ENCODE data around the gene FAM169A. TPM values are rescaled to one million over a fixed set of nuclear protein-coding genes. Genes with fewer than 3 reads are reported as not detected.
A peak's percentile ranks its signal among the peaks of the same experiment; 100 is the strongest.
"Not testable (repeated sequence)": the region's sequence is repeated elsewhere in the genome, so short reads cannot be mapped to it uniquely, and the experiment has no call there.

The FAM169A gene
- total RNA-seq, 2 donors from 2014 or later = 1.1 to 2.2 TPM

- H3K4me3 ChIP-seq = no peak overlapping the region
- H3K4me1 ChIP-seq (ENCODE audit: control insufficient read depth in 1 of 2, low read depth in 2 of 2) = peaks cover 0 to 4% of the 10 kb centered on the region in 2 donors
- TF ChIP-seq, protein P1, sequence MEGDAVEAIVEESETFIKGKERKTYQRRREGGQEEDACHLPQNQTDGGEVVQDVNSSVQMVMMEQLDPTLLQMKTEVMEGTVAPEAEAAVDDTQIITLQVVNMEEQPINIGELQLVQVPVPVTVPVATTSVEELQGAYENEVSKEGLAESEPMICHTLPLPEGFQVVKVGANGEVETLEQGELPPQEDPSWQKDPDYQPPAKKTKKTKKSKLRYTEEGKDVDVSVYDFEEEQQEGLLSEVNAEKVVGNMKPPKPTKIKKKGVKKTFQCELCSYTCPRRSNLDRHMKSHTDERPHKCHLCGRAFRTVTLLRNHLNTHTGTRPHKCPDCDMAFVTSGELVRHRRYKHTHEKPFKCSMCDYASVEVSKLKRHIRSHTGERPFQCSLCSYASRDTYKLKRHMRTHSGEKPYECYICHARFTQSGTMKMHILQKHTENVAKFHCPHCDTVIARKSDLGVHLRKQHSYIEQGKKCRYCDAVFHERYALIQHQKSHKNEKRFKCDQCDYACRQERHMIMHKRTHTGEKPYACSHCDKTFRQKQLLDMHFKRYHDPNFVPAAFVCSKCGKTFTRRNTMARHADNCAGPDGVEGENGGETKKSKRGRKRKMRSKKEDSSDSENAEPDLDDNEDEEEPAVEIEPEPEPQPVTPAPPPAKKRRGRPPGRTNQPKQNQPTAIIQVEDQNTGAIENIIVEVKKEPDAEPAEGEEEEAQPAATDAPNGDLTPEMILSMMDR (IDR thresholded peaks at IDR 0.05) = no peak
- H3K27ac ChIP-seq = no peak overlapping the region
- no peaks in the 10 kb centered on the region for H3K27me3 ChIP-seq (replicated peaks; ENCODE audit: insufficient read depth)
- DNase-seq (ENCODE audit: low spot score) (no peak), ATAC-seq (ENCODE audit: insufficient number of reproducible peaks, low FRiP score, low read depth) (no peak)
- H3K9me3 ChIP-seq = no peaks in the 10 kb centered on the region
- no peaks in the 10 kb centered on the region for H3K36me3 ChIP-seq
Observed at GRCh38 chr5:74864823-74865222, 1.4 kb downstream of the FAM169A start.

- H3K36me3 ChIP-seq = no peaks in the 10 kb centered on the region
- peaks cover 0 to 4% of the 10 kb centered on the region in 2 donors for H3K4me1 ChIP-seq (ENCODE audit: control insufficient read depth in 1 of 2, low read depth in 2 of 2)
- no peak overlapping the region for H3K27ac ChIP-seq
- H3K9me3 ChIP-seq = no peaks in the 10 kb centered on the region
- TF ChIP-seq, protein P1 (IDR thresholded peaks at IDR 0.05) = no peak
- H3K27me3 ChIP-seq (replicated peaks; ENCODE audit: insufficient read depth) = no peaks in the 10 kb centered on the region
- no peak overlapping the region for H3K4me3 ChIP-seq
- ATAC-seq (ENCODE audit: insufficient number of reproducible peaks, low FRiP score, low read depth) (no peak), DNase-seq (ENCODE audit: low spot score) (no peak)
Observed at GRCh38 chr5:74863726-74864125, 2.5 kb downstream of the FAM169A start.

DNA sequence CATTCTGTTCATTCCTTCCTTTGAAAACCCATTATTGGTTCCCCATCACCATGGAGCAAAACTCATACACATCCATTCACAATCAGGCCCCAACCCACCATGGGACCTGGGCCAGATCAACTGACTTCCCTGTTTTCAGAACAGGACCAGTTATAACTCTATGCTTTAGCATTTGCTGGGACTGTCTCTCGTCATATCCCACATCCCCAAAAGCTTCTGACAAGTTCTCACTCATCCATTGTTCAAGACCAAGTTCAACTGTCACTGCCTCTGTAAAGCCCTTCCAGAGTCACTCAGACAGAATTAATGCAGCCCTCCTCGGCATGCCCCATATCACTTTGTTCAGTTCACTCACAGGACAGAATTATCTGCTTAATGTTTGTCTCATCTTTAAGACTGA lies 4.0 kb downstream of the FAM169A start:
- no peak overlapping the region for H3K27ac ChIP-seq
- ATAC-seq (ENCODE audit: insufficient number of reproducible peaks, low FRiP score, low read depth) (no peak), DNase-seq (ENCODE audit: low spot score) (no peak)
- H3K9me3 ChIP-seq = no peaks in the 10 kb centered on the region
- TF ChIP-seq, protein P1 (IDR thresholded peaks at IDR 0.05) = no peak
- H3K27me3 ChIP-seq (replicated peaks; ENCODE audit: insufficient read depth) = no peaks in the 10 kb centered on the region
- H3K4me3 ChIP-seq = no peak overlapping the region
- H3K36me3 ChIP-seq = no peaks in the 10 kb centered on the region
- H3K4me1 ChIP-seq (ENCODE audit: control insufficient read depth in 1 of 2, low read depth in 2 of 2) = peaks cover 0 to 4% of the 10 kb centered on the region in 2 donors

- not testable (repeated sequence) for H3K27ac ChIP-seq; ATAC-seq (ENCODE audit: insufficient number of reproducible peaks, low FRiP score, low read depth); DNase-seq (ENCODE audit: low spot score); H3K27me3 ChIP-seq (replicated peaks; ENCODE audit: insufficient read depth); H3K4me1 ChIP-seq (ENCODE audit: control insufficient read depth in 1 of 2, low read depth in 2 of 2); H3K4me3 ChIP-seq; H3K9me3 ChIP-seq; H3K36me3 ChIP-seq
Observed at GRCh38 chr5:74856975-74857374, 9.2 kb downstream of the FAM169A start.

- ATAC-seq (ENCODE audit: insufficient number of reproducible peaks, low FRiP score, low read depth) (no peak), DNase-seq (ENCODE audit: low spot score) (no peak)
- Histone ChIP-seq H3K36me3 (no peaks in the 10 kb centered on the region), H3K27me3 (replicated peaks; ENCODE audit: insufficient read depth) (no peaks in the 10 kb centered on the region), H3K4me1 (ENCODE audit: control insufficient read depth in 1 of 2, low read depth in 2 of 2) (peaks cover 0 to 6% of the 10 kb centered on the region in 2 donors), H3K9me3 (no peaks in the 10 kb centered on the region), H3K27ac (no peak overlapping the region), H3K4me3 (no peak overlapping the region)
- TF ChIP-seq, protein P1 (IDR thresholded peaks at IDR 0.05) = no peak
Observed at GRCh38 chr5:74853256-74853655, 12.9 kb downstream of the FAM169A start.

DNA sequence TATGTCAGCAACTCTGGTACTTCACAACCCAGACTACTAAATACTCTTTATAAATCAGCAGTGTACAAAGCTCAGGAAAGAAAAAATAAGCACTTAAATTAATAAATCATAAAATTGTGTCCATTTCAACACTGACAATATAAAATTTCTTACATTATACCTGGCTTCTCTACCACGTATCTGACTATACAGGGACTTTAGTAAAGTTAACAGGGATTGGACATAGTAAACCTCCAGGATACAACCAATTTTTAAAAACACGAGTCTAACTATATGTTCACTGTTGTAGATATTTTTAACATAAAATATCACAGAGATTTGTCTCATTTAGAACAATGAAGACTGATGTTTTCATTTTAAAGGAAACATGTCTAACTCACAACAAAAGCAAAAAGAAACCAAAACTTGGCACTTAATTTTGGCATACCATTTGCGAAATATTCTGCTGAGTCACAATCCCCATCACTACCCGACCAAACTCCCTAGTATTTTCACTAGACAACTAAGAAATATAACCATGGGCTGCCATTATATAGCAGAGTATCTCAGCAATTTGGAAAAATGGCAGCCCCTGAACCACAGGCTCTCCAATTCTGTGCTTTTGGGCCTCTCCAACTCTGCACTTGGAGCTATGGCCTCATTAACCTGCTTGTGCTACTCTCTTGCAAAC lies 14.4 kb downstream of the FAM169A start:
- H3K27ac ChIP-seq = peak overlapping the region; percentile 24 to 46
- DNase-seq (ENCODE audit: low spot score) = no peak
- peaks cover 0 to 6% of the 10 kb centered on the region in 2 donors for H3K4me1 ChIP-seq (ENCODE audit: control insufficient read depth in 1 of 2, low read depth in 2 of 2)
- peak overlapping the region; percentile 58 for H3K4me3 ChIP-seq
- H3K9me3 ChIP-seq = no peaks in the 10 kb centered on the region
- no peaks in the 10 kb centered on the region for H3K36me3 ChIP-seq
- TF ChIP-seq, protein P1 (IDR thresholded peaks at IDR 0.05) = no peak
- no peaks in the 10 kb centered on the region for H3K27me3 ChIP-seq (replicated peaks; ENCODE audit: insufficient read depth)
- no peak for ATAC-seq (ENCODE audit: insufficient number of reproducible peaks, low FRiP score, low read depth)
